Measurements from ENCODE around the gene STRA6.

Gene STRA6

GRCh38 chr15:74157868-74158827 is 44.4 kb downstream of the STRA6 start:
- DNase-seq (ENCODE audit: low read depth): no peak
- no peak for TF ChIP-seq CTCF (IDR thresholded peaks at IDR 0.05; ENCODE audit: control insufficient read depth, insufficient read depth, low read depth, low read length, missing control alignments)

GRCh38 chr15:74156678-74157411 is 45.7 kb downstream of the STRA6 start:
- TF ChIP-seq CTCF (IDR thresholded peaks at IDR 0.05; ENCODE audit: control insufficient read depth, insufficient read depth, low read depth, low read length, missing control alignments): no peak
- no peak overlapping the region for H3K4me3 ChIP-seq (ENCODE audit: control insufficient read depth, low read depth, low read length)
- no peak for DNase-seq (ENCODE audit: low read depth)

More at GRCh38 chr15:74157868-74158827, 44.4 kb downstream of the STRA6 start:
- no peak overlapping the region for H3K4me3 ChIP-seq (ENCODE audit: control insufficient read depth, low read depth, low read length)

- no peak for TF ChIP-seq CTCF (IDR thresholded peaks at IDR 0.05; ENCODE audit: control insufficient read depth, insufficient read depth, low read depth, low read length, missing control alignments)
- DNase-seq (ENCODE audit: low read depth): no peak
- H3K4me3 ChIP-seq (ENCODE audit: control insufficient read depth, low read depth, low read length): no peak overlapping the region
Measured at GRCh38 chr15:74155766-74156417, 46.7 kb downstream of the STRA6 start.

- no peak for DNase-seq (ENCODE audit: low read depth)
- no peak for TF ChIP-seq CTCF (IDR thresholded peaks at IDR 0.05; ENCODE audit: control insufficient read depth, insufficient read depth, low read depth, low read length, missing control alignments)
Measured at GRCh38 chr15:74147051-74147450, 55.5 kb downstream of the STRA6 start.

GRCh38 chr15:74146277-74146800 is 56.2 kb downstream of the STRA6 start:
- no peak for TF ChIP-seq CTCF (IDR thresholded peaks at IDR 0.05; ENCODE audit: control insufficient read depth, insufficient read depth, low read depth, low read length, missing control alignments)
- DNase-seq (ENCODE audit: low read depth): no peak
- no peak overlapping the region for H3K4me3 ChIP-seq (ENCODE audit: control insufficient read depth, low read depth, low read length)

More at GRCh38 chr15:74147051-74147450, 55.5 kb downstream of the STRA6 start:
- H3K4me3 ChIP-seq (ENCODE audit: control insufficient read depth, low read depth, low read length): no peak overlapping the region

GRCh38 chr15:74144153-74144775 is 58.3 kb downstream of the STRA6 start:
- no peak for TF ChIP-seq CTCF (IDR thresholded peaks at IDR 0.05; ENCODE audit: control insufficient read depth, insufficient read depth, low read depth, low read length, missing control alignments)
- H3K4me3 ChIP-seq (ENCODE audit: control insufficient read depth, low read depth, low read length): no peak overlapping the region
- DNase-seq (ENCODE audit: low read depth): no peak
